GM23338 (cell line): ENCODE results near the gene WHAMM. TPM values are rescaled to one million over a fixed set of nuclear protein-coding genes. Genes with fewer than 3 reads are reported as not detected.

Experiments
- ATAC-seq: fragments of 200-7000 bp; cut with Tn5 transposase; 3 replicates; pipeline ENCODE4 v1.9.1; 2020
- DNase-seq: peaks from one replicate; pipeline ENCODE4 v3.0.0-alpha.2; 2015; ENCODE audit warnings: low spot score
- H2AFZ ChIP-seq: fragments of 200-600 bp; sonication (generic); 2 replicates; pipeline ENCODE4 v1.8.0; 2016; ENCODE audit warnings: antibody characterized with exemption, mild to moderate bottlenecking, moderate library complexity
- H3F3A ChIP-seq: fragments of 200-600 bp; sonication (generic); replicated peaks from 2 replicates; pipeline ENCODE4 v1.8.0; 2017; ENCODE audit warnings: antibody characterized with exemption, mixed run types, low read depth
- H3K27ac ChIP-seq: fragments of 200-600 bp; sonication (generic); 2 replicates; pipeline ENCODE4 v1.6.1; 2016; ENCODE audit warnings: low read depth
- H3K27me3 ChIP-seq: fragments of 200-600 bp; sonication (generic); 2 replicates; pipeline ENCODE4 v1.8.0; 2016; ENCODE audit warnings: mild to moderate bottlenecking, mixed run types, moderate library complexity; ENCODE audit not compliant: insufficient read depth
- H3K36me3 ChIP-seq: fragments of 200-600 bp; sonication (generic); 2 replicates; pipeline ENCODE4 v1.8.0; 2016; ENCODE audit warnings: mild to moderate bottlenecking; ENCODE audit not compliant: insufficient read depth
- H3K4me1 ChIP-seq: fragments of 200-600 bp; sonication (generic); 2 replicates; pipeline ENCODE4 v1.8.0; 2016; ENCODE audit warnings: mild to moderate bottlenecking, moderate library complexity; ENCODE audit not compliant: insufficient read depth
- H3K4me2 ChIP-seq: fragments of 200-600 bp; sonication (generic); 2 replicates; pipeline ENCODE4 v1.7.1; 2017; ENCODE audit warnings: mixed run types
- H3K4me3 ChIP-seq: fragments of 200-600 bp; sonication (generic); 2 replicates; pipeline ENCODE4 v1.6.1; 2016; ENCODE audit warnings: mixed run types
- H3K79me2 ChIP-seq: fragments of 200-600 bp; sonication (generic); replicated peaks from 2 replicates; pipeline ENCODE4 v1.8.0; 2017; ENCODE audit warnings: mild to moderate bottlenecking; ENCODE audit not compliant: insufficient read depth
- H3K9me2 ChIP-seq: fragments of 200-600 bp; sonication (generic); 2 replicates; pipeline ENCODE4 v1.8.0; 2017; ENCODE audit not compliant: insufficient read depth
- H4K20me1 ChIP-seq: fragments of 200-600 bp; sonication (generic); replicated peaks from 2 replicates; pipeline ENCODE4 v1.8.0; 2017; ENCODE audit warnings: mild to moderate bottlenecking; ENCODE audit not compliant: insufficient read depth
- H3K27ac Mint-ChIP-seq: 2 replicates; pipeline ENCODE4 v1.8.0; 2020; ENCODE audit warnings: inconsistent platforms, mild to moderate bottlenecking, moderate library complexity, mixed read lengths
- H3K27me3 Mint-ChIP-seq: 3 replicates; pipeline ENCODE4 v1.8.0; 2022; ENCODE audit warnings: low read depth, mild to moderate bottlenecking, moderate library complexity, mixed read lengths, inconsistent platforms; ENCODE audit not compliant: insufficient read depth, poor library complexity
- H3K36me3 Mint-ChIP-seq: 3 replicates; pipeline ENCODE4 v1.8.0; 2021; ENCODE audit warnings: low read depth, mild to moderate bottlenecking, inconsistent platforms, moderate library complexity, mixed read lengths
- H3K4me1 Mint-ChIP-seq: 3 replicates; pipeline ENCODE4 v1.8.0; 2020; ENCODE audit warnings: mild to moderate bottlenecking, inconsistent platforms, mixed read lengths
- H3K4me3 Mint-ChIP-seq: 3 replicates; pipeline ENCODE4 v1.8.0; 2021; ENCODE audit warnings: moderate library complexity, mild to moderate bottlenecking, inconsistent platforms, mixed read lengths
- H3K9me3 Mint-ChIP-seq: 3 replicates; pipeline ENCODE4 v1.8.0; 2020; ENCODE audit warnings: moderate library complexity, mild to moderate bottlenecking, inconsistent platforms, mixed read lengths
- CTCF ChIP-seq, 2 experiments: fragments of 200-600 bp in 1 of 2; sonication (generic) in 1 of 2; conservative IDR thresholded peaks; 2 replicates each; pipeline versions ENCODE4 v1.5.1 to v1.6.1; 2016 to 2017; ENCODE audit warnings: antibody characterized with exemption in 2 of 2, low read depth in 2 of 2, mild to moderate bottlenecking in 2 of 2, moderate library complexity in 1 of 2
- ETS1 ChIP-seq: IDR thresholded peaks from 2 replicates; pipeline ENCODE4 v1.6.1; 2016; ENCODE audit warnings: antibody characterized with exemption
- EZH2phosphoT487 ChIP-seq: fragments of 200-600 bp; sonication (generic); IDR thresholded peaks from one replicate; pipeline ENCODE4 v1.8.1; 2018; ENCODE audit warnings: antibody characterized with exemption; ENCODE audit not compliant: unreplicated experiment
- JUNB ChIP-seq: IDR thresholded peaks from one replicate; pipeline ENCODE4 v1.6.1; 2016; ENCODE audit warnings: antibody characterized with exemption; ENCODE audit not compliant: unreplicated experiment
- NANOG ChIP-seq: IDR thresholded peaks from 2 replicates; pipeline ENCODE4 v1.6.1; 2016; ENCODE audit warnings: antibody characterized with exemption, borderline replicate concordance
- POLR2AphosphoS5 ChIP-seq: IDR thresholded peaks from 2 replicates; pipeline ENCODE4 v1.6.1; 2016; ENCODE audit warnings: antibody characterized with exemption, low read depth
- STAT1 ChIP-seq: IDR thresholded peaks from one replicate; pipeline ENCODE4 v1.6.1; 2016; ENCODE audit warnings: antibody characterized with exemption; ENCODE audit not compliant: unreplicated experiment
- ZNF462 ChIP-seq: fragments of 250-450 bp; sonication (Bioruptor Pico); IDR thresholded peaks from 2 replicates; pipeline ENCODE4 v1.5.0; 2020; ENCODE audit warnings: mild to moderate bottlenecking, moderate library complexity
- polyA plus RNA-seq: library from polyadenylated mRNA; unstranded; fragments of >200 nt; fragmentation: Nextera tagmentation; extraction: Ambion mirVana; gene quantifications from 2 replicates; pipeline ENCODE4 v1.2.1, GENCODE V29; 2016
- total RNA-seq: library from RNA; depleted of rRNA; stranded (reverse); fragments of >200 nt; shearing (Covaris generic); gene quantifications from 2 replicates; pipeline ENCODE4 v1.2.3, GENCODE V29; 2014

WHAMM gene
- total and polyA plus RNA-seq, 2 experiments from 2014 or later: 2.2 to 4.1 TPM

- TF ChIP-seq ETS1: no peak
- no peak for TF ChIP-seq ZNF462 (CRISPR knock-in tag)
Observed at GRCh38 chr15:82832601-82833361, 23.4 kb downstream of the WHAMM start (continued).

GRCh38 chr15:82833362-82833682 is 23.9 kb downstream of the WHAMM start:
- Histone ChIP-seq H3K9me2 (no peaks in the 10 kb centered on the region), H3K36me3 (peaks cover 5% of the 10 kb centered on the region; the same call in 1 of the 2 replicates), H3K4me2 (no peak overlapping the region), H3K4me3 (no peak overlapping the region), H3F3A (no peaks in the 10 kb centered on the region), H3K27me3 (no peaks in the 10 kb centered on the region), H3K27ac (no peak overlapping the region), H3K79me2 (no peaks in the 10 kb centered on the region), H4K20me1 (no peaks in the 10 kb centered on the region), H2AFZ (no peak overlapping the region), H3K4me1 (no peaks in the 10 kb centered on the region)
- no peaks in the 10 kb centered on the region for H3K9me3 Mint-ChIP-seq
- no peak overlapping the region for H3K4me3 Mint-ChIP-seq
- DNase-seq (no peak), ATAC-seq (no peak)
- H3K36me3 Mint-ChIP-seq: peaks cover 30% of the 10 kb centered on the region
- no peaks in the 10 kb centered on the region for H3K27me3 Mint-ChIP-seq
- no peaks in the 10 kb centered on the region; the same call in 2 of the 3 replicates for H3K4me1 Mint-ChIP-seq
- no peak overlapping the region for H3K27ac Mint-ChIP-seq
- TF ChIP-seq JUNB (no peak), STAT1 (no peak), POLR2AphosphoS5 (no peak), NANOG (no peak), CTCF (conservative IDR thresholded peaks at IDR 0.05; ENCODE audit: low read depth in 2 of 2) (no peak), ETS1 (no peak), EZH2phosphoT487 (no peak)
